AG20443 (cell line): ENCODE data around the gene C15orf39.

ENCODE experiments used
- DNase-seq: peaks from one replicate; pipeline ENCODE4 v3.0.0; 2012; ENCODE audit warnings: low spot score, mixed read lengths

Gene C15orf39

DNA sequence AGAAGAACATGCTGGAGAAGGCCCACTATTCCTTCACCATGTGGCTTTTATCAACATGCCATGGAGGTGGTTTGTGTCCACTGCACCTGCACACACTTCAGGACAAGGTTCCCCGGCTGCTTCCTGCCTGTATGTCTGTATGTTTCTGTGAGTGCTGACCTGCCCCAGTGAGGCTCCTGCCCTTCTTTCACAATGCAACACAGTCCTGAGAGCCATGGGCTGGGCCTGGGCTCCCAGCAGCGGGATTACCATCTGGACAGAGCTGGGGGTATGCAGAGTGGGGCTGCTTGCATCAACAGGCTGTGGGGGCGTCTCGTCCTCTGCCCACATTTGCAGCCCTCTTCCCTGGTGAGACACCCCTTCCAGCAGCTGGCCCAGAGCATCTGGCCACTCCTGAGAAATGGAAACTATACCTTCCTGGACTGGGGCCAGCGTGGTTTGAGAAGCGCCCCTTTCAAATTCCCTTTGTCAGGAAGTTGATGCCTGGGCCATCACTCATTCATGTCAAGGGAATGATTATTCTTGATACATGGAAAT lies 29.3 kb upstream of the C15orf39 start:
- DNase-seq: no peak

- no peak for DNase-seq
Measured at GRCh38 chr15:75174102-75174501, 27.6 kb upstream of the C15orf39 start.

DNA sequence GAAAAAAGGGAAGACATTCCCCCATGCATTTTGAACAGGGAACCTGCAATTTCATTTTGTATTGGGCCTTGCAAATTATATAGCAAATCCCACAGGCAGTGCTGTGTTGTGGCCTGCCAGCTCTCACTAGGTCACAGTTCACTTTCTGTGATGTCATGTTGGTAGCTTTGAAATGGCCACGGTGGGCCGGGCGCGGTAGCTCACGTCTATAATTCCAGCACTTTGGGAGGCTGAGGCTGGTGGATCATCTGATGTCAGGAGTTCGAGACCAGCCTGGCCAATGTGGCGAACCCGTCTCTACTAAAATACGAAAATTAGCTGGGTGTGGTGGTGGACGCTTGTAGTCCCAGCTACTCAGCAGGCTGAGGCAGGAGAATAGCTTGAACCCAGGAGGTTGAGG lies 27.0 kb upstream of the C15orf39 start:
- no peak for DNase-seq

- DNase-seq: no peak
Measured at GRCh38 chr15:75176396-75176761, 25.3 kb upstream of the C15orf39 start.

GRCh38 chr15:75177360-75178071 lies 24.2 kb upstream of the C15orf39 start:
- DNase-seq: no peak

- no peak for DNase-seq
Measured at GRCh38 chr15:75178171-75178937, 23.3 kb upstream of the C15orf39 start.

GRCh38 chr15:75178938-75179745 lies 22.5 kb upstream of the C15orf39 start:
- DNase-seq: no peak

DNA sequence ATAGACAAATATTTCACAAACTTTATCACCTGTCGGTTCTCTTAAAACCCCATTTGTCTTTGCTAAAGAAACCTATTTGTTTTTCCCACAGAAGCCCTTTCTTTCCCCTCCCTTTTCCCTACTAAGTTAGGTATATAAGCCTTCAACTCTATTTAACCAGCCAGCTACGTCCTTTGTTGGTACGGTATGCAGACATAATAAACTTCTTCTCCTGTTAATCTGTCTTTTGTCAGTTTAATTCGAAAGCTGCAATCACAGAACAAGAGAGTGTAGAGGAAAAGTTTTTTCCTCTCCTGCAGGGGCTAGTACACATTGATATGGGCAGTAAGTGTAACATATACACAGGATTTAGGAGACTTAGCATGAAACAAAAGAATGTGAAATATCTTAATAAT lies 21.9 kb upstream of the C15orf39 start:
- DNase-seq: no peak

- no peak for DNase-seq
Measured at GRCh38 chr15:75181780-75182179, 19.9 kb upstream of the C15orf39 start.

GRCh38 chr15:75182187-75183131 lies 19.2 kb upstream of the C15orf39 start:
- no peak for DNase-seq

DNA sequence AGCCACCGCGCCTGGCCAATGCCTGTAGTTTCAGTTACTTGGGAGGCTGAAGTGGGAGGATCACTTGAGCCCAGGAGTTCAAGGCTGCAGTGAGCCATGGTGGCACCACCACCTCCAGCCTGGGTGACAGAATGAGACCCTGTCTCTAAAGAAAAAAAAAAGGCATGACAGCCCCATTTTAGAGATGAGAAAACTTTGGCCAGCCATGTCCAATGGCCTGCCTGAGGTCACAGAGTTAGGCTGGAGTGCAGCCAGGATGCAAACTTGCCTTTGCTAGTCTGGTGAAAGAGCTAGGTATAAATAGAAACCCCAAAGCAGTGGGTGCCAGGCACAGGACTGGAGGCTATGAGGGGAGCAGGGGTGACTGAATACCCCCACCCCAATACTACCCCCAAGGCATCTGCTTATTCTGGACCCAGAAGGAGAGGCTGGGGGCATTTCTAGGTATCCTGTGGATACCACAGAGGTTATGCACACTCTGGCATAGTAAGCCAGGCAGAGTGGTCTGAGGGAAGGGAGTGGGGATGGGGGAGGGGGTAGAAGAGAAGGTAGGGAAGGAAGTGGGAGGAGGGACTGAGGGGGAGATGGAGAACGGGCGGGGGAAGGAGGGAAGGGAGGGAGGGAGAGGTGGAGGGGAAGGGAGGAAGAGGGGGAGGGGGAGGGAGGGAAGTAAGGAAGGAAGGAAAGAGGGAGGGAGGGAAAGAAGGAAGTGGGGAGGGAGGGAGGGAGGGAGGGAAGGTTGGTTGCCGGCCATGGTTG lies 16.2 kb upstream of the C15orf39 start:
- DNase-seq: no peak

GRCh38 chr15:75186044-75186443 lies 15.6 kb upstream of the C15orf39 start:
- DNase-seq: no peak

GRCh38 chr15:75188499-75188898 lies 13.2 kb upstream of the C15orf39 start:
- no peak for DNase-seq

- no peak for DNase-seq
Measured at GRCh38 chr15:75191235-75191634, 10.4 kb upstream of the C15orf39 start.

DNA sequence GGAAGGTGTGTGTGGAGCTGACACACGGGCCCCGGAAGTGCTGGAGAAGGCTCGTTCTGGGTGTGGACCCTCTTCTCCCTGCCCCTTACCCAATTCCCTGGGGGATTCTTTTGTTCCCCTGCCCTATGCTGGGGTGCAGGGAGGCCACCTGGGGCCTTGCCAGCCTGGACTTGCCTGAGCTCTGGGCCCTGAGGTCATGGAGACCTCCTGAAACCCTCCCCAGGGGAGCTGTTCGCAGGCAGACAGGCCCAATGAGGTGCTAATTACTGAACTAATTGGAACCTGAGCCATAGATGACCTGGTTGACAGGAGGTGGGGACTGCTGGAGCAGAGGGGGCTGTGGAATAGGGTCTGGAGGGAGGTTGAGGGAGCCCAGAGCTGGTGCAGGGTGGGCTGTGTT lies 9.4 kb upstream of the C15orf39 start:
- no peak for DNase-seq

- no peak for DNase-seq
Measured at GRCh38 chr15:75193272-75193671, 8.4 kb upstream of the C15orf39 start.

- DNase-seq: no peak
Measured at GRCh38 chr15:75193976-75194375, 7.7 kb upstream of the C15orf39 start.

DNA sequence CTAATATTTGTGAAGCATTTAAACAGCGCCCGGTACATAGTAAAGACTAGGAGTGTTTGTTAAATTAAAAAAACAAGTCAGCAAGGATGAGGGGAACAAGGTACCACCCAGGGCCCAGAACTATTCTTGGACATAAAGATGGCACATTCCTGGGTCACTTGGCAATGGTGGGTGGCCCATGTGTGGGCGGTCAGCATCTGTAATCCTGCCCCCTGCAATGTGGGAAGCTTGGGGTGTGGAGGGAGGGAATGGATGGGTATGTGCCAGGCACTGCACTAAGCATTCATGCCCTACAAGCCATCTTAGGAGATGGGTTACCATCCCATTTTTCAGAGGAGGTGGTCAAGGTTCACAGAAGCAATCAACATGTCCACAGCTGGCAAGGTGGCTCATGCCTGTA lies 7.3 kb upstream of the C15orf39 start:
- DNase-seq: no peak

- DNase-seq: no peak
Measured at GRCh38 chr15:75195122-75195765, 6.4 kb upstream of the C15orf39 start.

- DNase-seq: no peak
Measured at GRCh38 chr15:75195766-75196241, 5.9 kb upstream of the C15orf39 start.
